GM13977 (cell line): Measurements from ENCODE around the gene TMEM203.

Experiments used
- DNase-seq: peaks from one replicate; pipeline ENCODE4 v3.0.0; 2012; ENCODE audit warnings: low spot score
- in situ Hi-C: fragments of 300-500 bp; cut with MboI; formaldehyde crosslinking; loops from one replicate; pipeline ENCODE4 v1.12.0; 2022; ENCODE audit warnings: low sequenced_read_pairs, low pct_unique_long_range_greater_than_20kb, mixed read lengths, inconsistent platforms; ENCODE audit not compliant: unreplicated experiment
- TF ChIP-seq, protein P1 (sequence below): IDR thresholded peaks from 2 replicates; pipeline ENCODE4 v1.5.1; 2012; ENCODE audit warnings: mild to moderate bottlenecking, control low read depth; ENCODE audit not compliant: insufficient read depth; ENCODE audit errors: extremely low read depth, missing control alignments

Gene TMEM203

GRCh38 chr9:137194909-137195308 lies 10.5 kb downstream of the TMEM203 start:
- DNase-seq = no peak
- in situ Hi-C loops = no loop called here

DNA sequence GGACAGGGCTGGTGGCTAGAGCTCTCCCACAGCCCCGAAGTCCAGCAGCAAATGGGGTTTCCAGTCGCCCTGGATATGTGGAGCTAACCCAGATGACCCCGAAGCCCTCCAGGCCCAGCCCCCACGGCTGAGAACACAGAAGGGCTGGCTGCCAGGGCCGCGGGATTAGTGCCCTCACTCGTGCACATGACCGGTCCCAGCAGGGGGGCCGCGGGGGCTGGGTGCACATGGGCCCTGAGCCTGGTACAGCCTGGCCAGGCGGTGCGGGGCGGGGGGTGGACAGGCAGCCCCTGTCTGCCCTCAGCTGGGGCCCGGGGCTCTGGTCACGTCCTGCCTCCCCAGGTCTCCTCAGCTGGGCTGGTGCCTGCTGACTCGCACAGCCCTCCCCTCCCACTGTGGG lies 11.1 kb downstream of the TMEM203 start:
- in situ Hi-C loops = no loop called here
- TF ChIP-seq, protein P1, sequence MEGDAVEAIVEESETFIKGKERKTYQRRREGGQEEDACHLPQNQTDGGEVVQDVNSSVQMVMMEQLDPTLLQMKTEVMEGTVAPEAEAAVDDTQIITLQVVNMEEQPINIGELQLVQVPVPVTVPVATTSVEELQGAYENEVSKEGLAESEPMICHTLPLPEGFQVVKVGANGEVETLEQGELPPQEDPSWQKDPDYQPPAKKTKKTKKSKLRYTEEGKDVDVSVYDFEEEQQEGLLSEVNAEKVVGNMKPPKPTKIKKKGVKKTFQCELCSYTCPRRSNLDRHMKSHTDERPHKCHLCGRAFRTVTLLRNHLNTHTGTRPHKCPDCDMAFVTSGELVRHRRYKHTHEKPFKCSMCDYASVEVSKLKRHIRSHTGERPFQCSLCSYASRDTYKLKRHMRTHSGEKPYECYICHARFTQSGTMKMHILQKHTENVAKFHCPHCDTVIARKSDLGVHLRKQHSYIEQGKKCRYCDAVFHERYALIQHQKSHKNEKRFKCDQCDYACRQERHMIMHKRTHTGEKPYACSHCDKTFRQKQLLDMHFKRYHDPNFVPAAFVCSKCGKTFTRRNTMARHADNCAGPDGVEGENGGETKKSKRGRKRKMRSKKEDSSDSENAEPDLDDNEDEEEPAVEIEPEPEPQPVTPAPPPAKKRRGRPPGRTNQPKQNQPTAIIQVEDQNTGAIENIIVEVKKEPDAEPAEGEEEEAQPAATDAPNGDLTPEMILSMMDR = no peak
- DNase-seq = no peak

More at GRCh38 chr9:137194909-137195308, 10.5 kb downstream of the TMEM203 start:
- TF ChIP-seq, protein P1 = no peak

DNA sequence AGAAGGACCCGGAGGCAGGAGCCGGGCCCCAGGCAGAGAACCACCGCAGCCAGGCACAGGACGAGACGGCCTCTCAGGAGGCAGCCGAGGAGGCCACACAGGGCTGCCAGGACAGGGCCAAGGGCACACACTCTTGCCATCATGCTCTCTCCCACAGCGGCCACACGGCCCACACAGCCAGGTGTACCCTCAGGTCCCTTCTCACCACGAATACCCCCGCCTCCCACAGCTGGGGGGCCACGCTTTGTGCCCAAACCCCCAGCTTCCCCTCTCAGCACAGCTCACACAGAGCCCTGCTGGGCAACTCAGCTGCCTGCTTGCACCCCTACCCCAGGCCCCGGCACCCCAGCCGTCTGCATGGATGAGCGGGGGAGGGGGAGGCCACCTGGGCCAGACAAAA lies 11.7 kb downstream of the TMEM203 start:
- in situ Hi-C loops = no loop called here
- DNase-seq = no peak
- TF ChIP-seq, protein P1 = no peak

- in situ Hi-C loops = no loop called here
- no peak for DNase-seq
- TF ChIP-seq, protein P1 = no peak
Measured at GRCh38 chr9:137192859-137193258, 12.6 kb downstream of the TMEM203 start.

- in situ Hi-C loops = no loop called here
- TF ChIP-seq, protein P1 = no peak
- DNase-seq = no peak
Measured at GRCh38 chr9:137192448-137192780, 13.0 kb downstream of the TMEM203 start.

GRCh38 chr9:137191691-137192447 lies 13.6 kb downstream of the TMEM203 start:
- DNase-seq = no peak
- in situ Hi-C loops = no loop called here
- TF ChIP-seq, protein P1 = no peak
